ENCODE measurements around the gene BCKDHA. TPM values are rescaled to one million over a fixed set of nuclear protein-coding genes. Genes with fewer than 3 reads are reported as not detected.

The BCKDHA gene
- total and polyA plus RNA-seq, 9 of the 15 experiments (the other 6 are each of a cell fraction or from before 2014, with no cell fraction given), result 4.5 to 52.5 (median 14.1) TPM

DNA sequence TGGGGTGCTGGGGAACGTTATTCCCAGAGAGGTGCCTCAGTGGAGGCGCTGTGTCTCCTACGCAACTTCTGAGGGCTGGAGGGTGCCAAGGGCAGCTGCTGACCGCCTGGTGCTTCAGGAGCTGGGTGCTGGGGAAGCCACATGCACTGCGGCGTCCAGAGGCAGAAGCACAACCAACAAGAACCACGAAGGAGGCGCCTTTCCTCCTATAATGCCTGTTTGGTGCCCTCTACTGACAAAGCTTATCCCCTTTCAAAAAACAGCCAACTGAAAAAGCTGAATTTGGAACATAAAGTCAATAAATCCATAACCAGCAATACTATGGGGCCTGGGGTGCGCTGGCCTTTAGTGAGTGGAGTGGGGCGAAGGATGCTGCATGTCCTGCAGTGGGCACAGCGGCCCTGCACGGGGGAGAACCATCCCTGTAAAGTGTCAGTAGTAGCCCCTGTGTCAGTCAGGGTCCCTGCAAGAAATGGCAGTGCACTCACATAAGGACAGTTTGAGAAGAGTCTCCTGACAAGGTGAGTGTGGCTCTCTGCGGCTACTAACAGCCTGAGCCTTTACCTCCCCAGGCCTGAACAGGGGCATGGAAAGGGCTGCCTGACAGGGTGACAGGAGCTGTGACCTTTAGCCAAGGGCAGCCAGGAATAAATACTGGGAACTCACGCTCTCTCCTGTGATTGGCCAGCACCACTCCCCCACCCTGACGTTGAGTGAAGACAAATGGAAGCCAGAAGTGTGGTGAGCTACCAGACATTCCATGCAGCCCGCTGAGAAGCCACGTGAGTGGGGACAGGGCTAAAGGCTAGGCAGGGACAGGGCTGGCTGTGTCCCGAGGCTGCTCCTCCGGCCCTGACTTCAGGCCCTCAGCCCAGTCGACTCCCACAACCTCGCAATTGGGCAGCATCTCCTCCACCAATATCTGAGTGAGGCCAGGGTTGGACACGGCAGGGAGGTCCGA, 34.1 kb downstream of the BCKDHA start (continued):
- TF ChIP-seq SMC3 (conservative IDR thresholded peaks at IDR 0.05; ENCODE audit: insufficient read depth, low read depth, low read length), result 0 out of 2 replicates have a peak, but pooled peaks have one; percentile 24
- no peak for TF ChIP-seq SIRT6 (IDR thresholded peaks at IDR 0.05; ENCODE audit: low read depth, low read length)
- no peak for TF ChIP-seq CBFA2T2 (conservative IDR thresholded peaks at IDR 0.05)
- no peak for TF ChIP-seq GTF2E2 (tag; IDR thresholded peaks at IDR 0.05)
- TF ChIP-seq, protein P1, sequence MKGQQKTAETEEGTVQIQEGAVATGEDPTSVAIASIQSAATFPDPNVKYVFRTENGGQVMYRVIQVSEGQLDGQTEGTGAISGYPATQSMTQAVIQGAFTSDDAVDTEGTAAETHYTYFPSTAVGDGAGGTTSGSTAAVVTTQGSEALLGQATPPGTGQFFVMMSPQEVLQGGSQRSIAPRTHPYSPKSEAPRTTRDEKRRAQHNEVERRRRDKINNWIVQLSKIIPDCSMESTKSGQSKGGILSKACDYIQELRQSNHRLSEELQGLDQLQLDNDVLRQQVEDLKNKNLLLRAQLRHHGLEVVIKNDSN (CRISPR knock-in tag; IDR thresholded peaks at IDR 0.05), result peak; percentile 11; the same call in 1 of the 2 replicates
- peak; percentile 54; the same call in 1 of the 2 replicates for TF ChIP-seq MYC (IDR thresholded peaks at IDR 0.05; ENCODE audit: low read depth, low read length)
- no peak for TF ChIP-seq MYC (CRISPR knock-in tag; IDR thresholded peaks at IDR 0.05; ENCODE audit: borderline replicate concordance, low read depth)
- TF ChIP-seq, protein P2, sequence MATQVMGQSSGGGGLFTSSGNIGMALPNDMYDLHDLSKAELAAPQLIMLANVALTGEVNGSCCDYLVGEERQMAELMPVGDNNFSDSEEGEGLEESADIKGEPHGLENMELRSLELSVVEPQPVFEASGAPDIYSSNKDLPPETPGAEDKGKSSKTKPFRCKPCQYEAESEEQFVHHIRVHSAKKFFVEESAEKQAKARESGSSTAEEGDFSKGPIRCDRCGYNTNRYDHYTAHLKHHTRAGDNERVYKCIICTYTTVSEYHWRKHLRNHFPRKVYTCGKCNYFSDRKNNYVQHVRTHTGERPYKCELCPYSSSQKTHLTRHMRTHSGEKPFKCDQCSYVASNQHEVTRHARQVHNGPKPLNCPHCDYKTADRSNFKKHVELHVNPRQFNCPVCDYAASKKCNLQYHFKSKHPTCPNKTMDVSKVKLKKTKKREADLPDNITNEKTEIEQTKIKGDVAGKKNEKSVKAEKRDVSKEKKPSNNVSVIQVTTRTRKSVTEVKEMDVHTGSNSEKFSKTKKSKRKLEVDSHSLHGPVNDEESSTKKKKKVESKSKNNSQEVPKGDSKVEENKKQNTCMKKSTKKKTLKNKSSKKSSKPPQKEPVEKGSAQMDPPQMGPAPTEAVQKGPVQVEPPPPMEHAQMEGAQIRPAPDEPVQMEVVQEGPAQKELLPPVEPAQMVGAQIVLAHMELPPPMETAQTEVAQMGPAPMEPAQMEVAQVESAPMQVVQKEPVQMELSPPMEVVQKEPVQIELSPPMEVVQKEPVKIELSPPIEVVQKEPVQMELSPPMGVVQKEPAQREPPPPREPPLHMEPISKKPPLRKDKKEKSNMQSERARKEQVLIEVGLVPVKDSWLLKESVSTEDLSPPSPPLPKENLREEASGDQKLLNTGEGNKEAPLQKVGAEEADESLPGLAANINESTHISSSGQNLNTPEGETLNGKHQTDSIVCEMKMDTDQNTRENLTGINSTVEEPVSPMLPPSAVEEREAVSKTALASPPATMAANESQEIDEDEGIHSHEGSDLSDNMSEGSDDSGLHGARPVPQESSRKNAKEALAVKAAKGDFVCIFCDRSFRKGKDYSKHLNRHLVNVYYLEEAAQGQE (IDR thresholded peaks at IDR 0.05; ENCODE audit: borderline replicate concordance), result peak; percentile 29; the same call in 1 of the 2 replicates
- TF ChIP-seq, protein P2 (CRISPR knock-in tag; IDR thresholded peaks at IDR 0.05; ENCODE audit: low read depth), result no peak
- no peak for TF ChIP-seq MYBL2 (IDR thresholded peaks at IDR 0.05; ENCODE audit: low read depth)
- TF ChIP-seq MYBL2 (CRISPR knock-in tag; IDR thresholded peaks at IDR 0.05; ENCODE audit: borderline replicate concordance), result no peak
- no peak for TF ChIP-seq ZNF830 (CRISPR knock-in tag; IDR thresholded peaks at IDR 0.05)
- TF ChIP-seq, protein P3, sequence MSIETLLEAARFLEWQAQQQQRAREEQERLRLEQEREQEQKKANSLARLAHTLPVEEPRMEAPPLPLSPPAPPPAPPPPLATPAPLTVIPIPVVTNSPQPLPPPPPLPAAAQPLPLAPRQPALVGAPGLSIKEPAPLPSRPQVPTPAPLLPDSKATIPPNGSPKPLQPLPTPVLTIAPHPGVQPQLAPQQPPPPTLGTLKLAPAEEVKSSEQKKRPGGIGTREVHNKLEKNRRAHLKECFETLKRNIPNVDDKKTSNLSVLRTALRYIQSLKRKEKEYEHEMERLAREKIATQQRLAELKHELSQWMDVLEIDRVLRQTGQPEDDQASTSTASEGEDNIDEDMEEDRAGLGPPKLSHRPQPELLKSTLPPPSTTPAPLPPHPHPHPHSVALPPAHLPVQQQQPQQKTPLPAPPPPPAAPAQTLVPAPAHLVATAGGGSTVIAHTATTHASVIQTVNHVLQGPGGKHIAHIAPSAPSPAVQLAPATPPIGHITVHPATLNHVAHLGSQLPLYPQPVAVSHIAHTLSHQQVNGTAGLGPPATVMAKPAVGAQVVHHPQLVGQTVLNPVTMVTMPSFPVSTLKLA (conservative IDR thresholded peaks at IDR 0.05), result 0 out of 4 replicates have a peak, but pooled peaks of 1 of the 2 experiments have one; percentile 14
- no peak for TF ChIP-seq STAT5A (IDR thresholded peaks at IDR 0.05; ENCODE audit: borderline replicate concordance, low read length)
- TF ChIP-seq, protein P4, sequence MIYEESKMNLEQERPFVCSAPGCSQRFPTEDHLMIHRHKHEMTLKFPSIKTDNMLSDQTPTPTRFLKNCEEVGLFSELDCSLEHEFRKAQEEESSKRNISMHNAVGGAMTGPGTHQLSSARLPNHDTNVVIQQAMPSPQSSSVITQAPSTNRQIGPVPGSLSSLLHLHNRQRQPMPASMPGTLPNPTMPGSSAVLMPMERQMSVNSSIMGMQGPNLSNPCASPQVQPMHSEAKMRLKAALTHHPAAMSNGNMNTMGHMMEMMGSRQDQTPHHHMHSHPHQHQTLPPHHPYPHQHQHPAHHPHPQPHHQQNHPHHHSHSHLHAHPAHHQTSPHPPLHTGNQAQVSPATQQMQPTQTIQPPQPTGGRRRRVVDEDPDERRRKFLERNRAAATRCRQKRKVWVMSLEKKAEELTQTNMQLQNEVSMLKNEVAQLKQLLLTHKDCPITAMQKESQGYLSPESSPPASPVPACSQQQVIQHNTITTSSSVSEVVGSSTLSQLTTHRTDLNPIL (CRISPR knock-in tag; IDR thresholded peaks at IDR 0.05), result no peak

Measured in K562 (cell line).